ENCODE measurements around the gene RXFP1.

GRCh38 chr4:158532556-158533231 lies 11.0 kb downstream of the RXFP1 start:
- TF ChIP-seq CTCF (IDR thresholded peaks at IDR 0.05; ENCODE audit: insufficient read depth, low read length) (no peak), POLR2AphosphoS5 (IDR thresholded peaks at IDR 0.05; ENCODE audit: low read depth) (no peak), SPI1 (IDR thresholded peaks at IDR 0.05; ENCODE audit: borderline replicate concordance, low read depth) (no peak), REST (IDR thresholded peaks at IDR 0.05; ENCODE audit: insufficient replicate concordance, low read depth) (no peak)

Measured in HL-60 (cell line).